ENCODE measurements around the gene APOA4. TPM values are rescaled to one million over a fixed set of nuclear protein-coding genes. Genes with fewer than 3 reads are reported as not detected.

The APOA4 gene
- total RNA-seq, 1 experiment from 2014 or later: not detected

DNA sequence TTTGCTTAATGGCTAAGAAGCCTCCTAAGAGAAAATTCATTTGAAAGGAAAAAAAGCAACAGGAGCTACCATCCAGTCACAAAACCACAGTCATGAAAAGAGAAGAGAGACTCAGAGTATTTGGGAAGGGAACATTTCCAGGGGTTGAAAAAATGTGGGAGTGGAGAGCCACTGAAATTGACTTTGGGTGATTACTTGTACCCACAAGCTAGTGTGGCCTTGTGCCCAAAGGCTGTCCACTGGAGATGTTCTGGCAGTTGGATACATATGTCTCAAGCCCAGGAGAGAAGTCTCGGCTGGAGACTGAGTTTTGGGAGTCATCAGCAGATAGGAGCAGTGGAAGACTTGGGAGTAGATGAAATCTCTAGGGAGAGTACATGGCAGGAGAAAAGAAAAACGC is 28.3 kb downstream of the APOA4 start:
- Histone ChIP-seq H3K4me3 (replicated peaks in 1 of 2; ENCODE audit: low read depth in 1 of 2, low read length in 2 of 2) (no peak overlapping the region), H3K9ac (ENCODE audit: low read length) (no peak overlapping the region), H3K9me2 (ENCODE audit: insufficient read depth) (no peaks in the 10 kb centered on the region), H3K4me1 (ENCODE audit: control insufficient read depth in 1 of 2, insufficient read depth in 2 of 2, low read length in 2 of 2) (peaks cover 0 to 24% of the 10 kb centered on the region in 2 experiments; a peak in 2 of 4 replicates), H3K27ac (ENCODE audit: low read depth, low read length) (no peak overlapping the region), H2AFZ (ENCODE audit: low read depth, low read length, poor library complexity, severe bottlenecking) (no peak overlapping the region), H3K9me3 (ENCODE audit: control insufficient read depth in 1 of 2, insufficient read depth in 1 of 2, low read depth in 1 of 2, low read length in 2 of 2) (no peaks in the 10 kb centered on the region), H3K4me2 (ENCODE audit: low read length) (no peak overlapping the region), H3K36me3 (ENCODE audit: control insufficient read depth in 1 of 2, insufficient read depth in 2 of 2, low read length in 2 of 2) (no peaks in the 10 kb centered on the region), H4K20me1 (ENCODE audit: insufficient read depth) (no peaks in the 10 kb centered on the region), H3K79me2 (ENCODE audit: insufficient read depth, low read length) (no peaks in the 10 kb centered on the region), H3K27me3 (ENCODE audit: insufficient read depth, low read length) (no peaks in the 10 kb centered on the region)
- TF ChIP-seq RAD21 (IDR thresholded peaks at IDR 0.05; ENCODE audit: low read depth) (no peak), EZH2phosphoT487 (IDR thresholded peaks at IDR 0.05; ENCODE audit: borderline replicate concordance) (no peak), CEBPB (IDR thresholded peaks at IDR 0.05; ENCODE audit: low read depth) (no peak)
- ChIA-PET CTCF (no interaction called here), POLR2A (no interaction called here), RAD21 (ENCODE audit: low non-redundant PET in 1 of 2, low total read pairs in 2 of 2, uncharacterized antibody in 2 of 2, unreplicated experiment in 2 of 2) (no interaction called here)
- intact Hi-C loops (cut with micrococcal nuclease): loop anchor here (5.0 kb wide), 1 partner anchor 432 kb away; no protein-coding TSS in a partner anchor
- DNase-seq (ENCODE audit: low read depth, low spot score) (no peak), ATAC-seq (no peak)
- BruUV-seq (replicated peaks): no TSS peak

- ChIA-PET RAD21 (ENCODE audit: low non-redundant PET in 1 of 2, low total read pairs in 2 of 2, uncharacterized antibody in 2 of 2, unreplicated experiment in 2 of 2) (interaction anchor here in 1 of 2 experiments (1.1 kb wide), 1 partner anchor 42 kb away, joined by 3 read pairs; no protein-coding TSS in a partner anchor), POLR2A (interaction anchor here (0.6 to 0.7 kb wide), 2 partner anchors 18 to 350 kb away, joined by 3 read pairs; partner anchors contain the start of gene PAFAH1B2), CTCF (interaction anchor here (1.9 kb wide), 1 partner anchor 42 kb away, joined by 13 read pairs; no protein-coding TSS in a partner anchor)
- H4K20me1 ChIP-seq (ENCODE audit: insufficient read depth): no peaks in the 10 kb centered on the region
- no TSS peak for BruUV-seq (replicated peaks)
- no peak overlapping the region for H3K4me2 ChIP-seq (ENCODE audit: low read length)
- DNase-seq (ENCODE audit: low read depth, low spot score): peak; percentile 26
- H3K27ac ChIP-seq (ENCODE audit: low read depth, low read length): no peak overlapping the region
- H3K9ac ChIP-seq (ENCODE audit: low read length): no peak overlapping the region
- no peaks in the 10 kb centered on the region for H3K79me2 ChIP-seq (ENCODE audit: insufficient read depth, low read length)
- no peaks in the 10 kb centered on the region for H3K36me3 ChIP-seq (ENCODE audit: control insufficient read depth in 1 of 2, insufficient read depth in 2 of 2, low read length in 2 of 2)
- H3K27me3 ChIP-seq (ENCODE audit: insufficient read depth, low read length): no peaks in the 10 kb centered on the region
- peak overlapping the region; percentile 92 for H2AFZ ChIP-seq (ENCODE audit: low read depth, low read length, poor library complexity, severe bottlenecking)
- intact Hi-C loops (cut with micrococcal nuclease): loop anchor here (5.0 kb wide), 1 partner anchor 434 kb away; no protein-coding TSS in a partner anchor
- H3K4me3 ChIP-seq (replicated peaks in 1 of 2; ENCODE audit: low read depth in 1 of 2, low read length in 2 of 2): no peak overlapping the region
- no peaks in the 10 kb centered on the region for H3K9me3 ChIP-seq (ENCODE audit: control insufficient read depth in 1 of 2, insufficient read depth in 1 of 2, low read depth in 1 of 2, low read length in 2 of 2)
- peaks cover 2 to 25% of the 10 kb centered on the region in 2 experiments; a peak in 3 of 4 replicates for H3K4me1 ChIP-seq (ENCODE audit: control insufficient read depth in 1 of 2, insufficient read depth in 2 of 2, low read length in 2 of 2)
- peak; percentile 43 for ATAC-seq
- TF ChIP-seq EGR1 (IDR thresholded peaks at IDR 0.05; ENCODE audit: low read depth) (no peak), SIN3A (IDR thresholded peaks at IDR 0.05; ENCODE audit: low read depth) (no peak), CBX3 (IDR thresholded peaks at IDR 0.05; ENCODE audit: low read depth) (no peak), REST (IDR thresholded peaks at IDR 0.05; ENCODE audit: low read depth) (no peak), SRF (IDR thresholded peaks at IDR 0.05; ENCODE audit: low read depth) (no peak), JUND (IDR thresholded peaks at IDR 0.05) (no peak), RAD21 (IDR thresholded peaks at IDR 0.05; ENCODE audit: low read depth) (no peak), FOSL1 (IDR thresholded peaks at IDR 0.05; ENCODE audit: low read depth) (no peak)
- TF ChIP-seq, protein P1, sequence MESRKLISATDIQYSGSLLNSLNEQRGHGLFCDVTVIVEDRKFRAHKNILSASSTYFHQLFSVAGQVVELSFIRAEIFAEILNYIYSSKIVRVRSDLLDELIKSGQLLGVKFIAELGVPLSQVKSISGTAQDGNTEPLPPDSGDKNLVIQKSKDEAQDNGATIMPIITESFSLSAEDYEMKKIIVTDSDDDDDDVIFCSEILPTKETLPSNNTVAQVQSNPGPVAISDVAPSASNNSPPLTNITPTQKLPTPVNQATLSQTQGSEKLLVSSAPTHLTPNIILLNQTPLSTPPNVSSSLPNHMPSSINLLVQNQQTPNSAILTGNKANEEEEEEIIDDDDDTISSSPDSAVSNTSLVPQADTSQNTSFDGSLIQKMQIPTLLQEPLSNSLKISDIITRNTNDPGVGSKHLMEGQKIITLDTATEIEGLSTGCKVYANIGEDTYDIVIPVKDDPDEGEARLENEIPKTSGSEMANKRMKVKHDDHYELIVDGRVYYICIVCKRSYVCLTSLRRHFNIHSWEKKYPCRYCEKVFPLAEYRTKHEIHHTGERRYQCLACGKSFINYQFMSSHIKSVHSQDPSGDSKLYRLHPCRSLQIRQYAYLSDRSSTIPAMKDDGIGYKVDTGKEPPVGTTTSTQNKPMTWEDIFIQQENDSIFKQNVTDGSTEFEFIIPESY (IDR thresholded peaks at IDR 0.05; ENCODE audit: extremely low read depth, insufficient replicate concordance, low read length): no peak
- TF ChIP-seq, protein P2, sequence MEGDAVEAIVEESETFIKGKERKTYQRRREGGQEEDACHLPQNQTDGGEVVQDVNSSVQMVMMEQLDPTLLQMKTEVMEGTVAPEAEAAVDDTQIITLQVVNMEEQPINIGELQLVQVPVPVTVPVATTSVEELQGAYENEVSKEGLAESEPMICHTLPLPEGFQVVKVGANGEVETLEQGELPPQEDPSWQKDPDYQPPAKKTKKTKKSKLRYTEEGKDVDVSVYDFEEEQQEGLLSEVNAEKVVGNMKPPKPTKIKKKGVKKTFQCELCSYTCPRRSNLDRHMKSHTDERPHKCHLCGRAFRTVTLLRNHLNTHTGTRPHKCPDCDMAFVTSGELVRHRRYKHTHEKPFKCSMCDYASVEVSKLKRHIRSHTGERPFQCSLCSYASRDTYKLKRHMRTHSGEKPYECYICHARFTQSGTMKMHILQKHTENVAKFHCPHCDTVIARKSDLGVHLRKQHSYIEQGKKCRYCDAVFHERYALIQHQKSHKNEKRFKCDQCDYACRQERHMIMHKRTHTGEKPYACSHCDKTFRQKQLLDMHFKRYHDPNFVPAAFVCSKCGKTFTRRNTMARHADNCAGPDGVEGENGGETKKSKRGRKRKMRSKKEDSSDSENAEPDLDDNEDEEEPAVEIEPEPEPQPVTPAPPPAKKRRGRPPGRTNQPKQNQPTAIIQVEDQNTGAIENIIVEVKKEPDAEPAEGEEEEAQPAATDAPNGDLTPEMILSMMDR (IDR thresholded peaks at IDR 0.05 in 2 of 3, conservative IDR thresholded peaks at IDR 0.05 in 1 of 3; ENCODE audit: borderline replicate concordance in 1 of 3, insufficient read depth in 1 of 3, low read depth in 2 of 3, low read length in 2 of 3): no peak
- H3K9me2 ChIP-seq (ENCODE audit: insufficient read depth): no peaks in the 10 kb centered on the region
Observed at GRCh38 chr11:116793772-116794097, 29.4 kb downstream of the APOA4 start.
